Lower leg skin (tissue), 3 donors: ENCODE results near the gene MBD3L2.
"Not testable (repeated sequence)": the region's sequence is repeated elsewhere in the genome, so short reads cannot be mapped to it uniquely, and the experiment has no call there.

Experiments
- POLR2A ChIP-seq, 2 donors: fragments of 450-650 bp; IDR thresholded peaks; one replicate each; pipeline ENCODE4 v1.6.1; 2016 to 2017; ENCODE audit warnings: antibody characterized with exemption in 2 of 2, mild to moderate bottlenecking in 1 of 2, moderate library complexity in 1 of 2
- TF ChIP-seq, protein P1 (sequence below), 3 donors: fragments of 450-650 bp; IDR thresholded peaks; one replicate each; pipeline ENCODE4 v1.5.1; 2016; ENCODE audit warnings: antibody characterized with exemption in 3 of 3, mild to moderate bottlenecking in 3 of 3, moderate library complexity in 2 of 3

DNA sequence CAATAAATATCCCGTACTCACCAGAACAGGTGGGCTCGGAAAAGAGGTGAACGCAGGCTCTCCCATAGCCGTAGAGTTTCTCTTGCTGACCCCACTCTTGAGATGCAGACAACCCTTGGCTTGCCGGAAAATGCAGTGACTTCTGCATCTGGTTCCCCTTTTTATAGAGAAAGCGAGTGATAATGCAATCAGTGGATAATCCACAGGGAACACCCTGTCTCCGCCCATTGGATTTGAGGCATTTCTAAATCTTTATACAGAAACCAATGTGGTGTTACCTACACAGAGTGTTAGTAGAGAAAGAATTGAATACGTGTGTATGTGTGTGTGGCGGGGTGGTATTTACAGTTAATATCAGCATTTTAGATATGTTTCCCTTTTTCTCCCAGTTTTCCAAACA lies 9.0 kb upstream of the MBD3L2 start, which contains the start of gene MBD3L4:
- TF ChIP-seq, protein P1, sequence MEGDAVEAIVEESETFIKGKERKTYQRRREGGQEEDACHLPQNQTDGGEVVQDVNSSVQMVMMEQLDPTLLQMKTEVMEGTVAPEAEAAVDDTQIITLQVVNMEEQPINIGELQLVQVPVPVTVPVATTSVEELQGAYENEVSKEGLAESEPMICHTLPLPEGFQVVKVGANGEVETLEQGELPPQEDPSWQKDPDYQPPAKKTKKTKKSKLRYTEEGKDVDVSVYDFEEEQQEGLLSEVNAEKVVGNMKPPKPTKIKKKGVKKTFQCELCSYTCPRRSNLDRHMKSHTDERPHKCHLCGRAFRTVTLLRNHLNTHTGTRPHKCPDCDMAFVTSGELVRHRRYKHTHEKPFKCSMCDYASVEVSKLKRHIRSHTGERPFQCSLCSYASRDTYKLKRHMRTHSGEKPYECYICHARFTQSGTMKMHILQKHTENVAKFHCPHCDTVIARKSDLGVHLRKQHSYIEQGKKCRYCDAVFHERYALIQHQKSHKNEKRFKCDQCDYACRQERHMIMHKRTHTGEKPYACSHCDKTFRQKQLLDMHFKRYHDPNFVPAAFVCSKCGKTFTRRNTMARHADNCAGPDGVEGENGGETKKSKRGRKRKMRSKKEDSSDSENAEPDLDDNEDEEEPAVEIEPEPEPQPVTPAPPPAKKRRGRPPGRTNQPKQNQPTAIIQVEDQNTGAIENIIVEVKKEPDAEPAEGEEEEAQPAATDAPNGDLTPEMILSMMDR (IDR thresholded peaks at IDR 0.05): not testable (repeated sequence)
- TF ChIP-seq POLR2A (IDR thresholded peaks at IDR 0.05): not testable (repeated sequence)
